GM12874 (cell line): ENCODE results near the gene SLC12A5.

Source experiments
- CTCF ChIP-seq: IDR thresholded peaks from 2 replicates; pipeline ENCODE4 v1.5.1; 2011; ENCODE audit warnings: low read depth, mild to moderate bottlenecking, control low read depth, low read length, moderate library complexity; ENCODE audit not compliant: insufficient read depth

The SLC12A5 gene

DNA sequence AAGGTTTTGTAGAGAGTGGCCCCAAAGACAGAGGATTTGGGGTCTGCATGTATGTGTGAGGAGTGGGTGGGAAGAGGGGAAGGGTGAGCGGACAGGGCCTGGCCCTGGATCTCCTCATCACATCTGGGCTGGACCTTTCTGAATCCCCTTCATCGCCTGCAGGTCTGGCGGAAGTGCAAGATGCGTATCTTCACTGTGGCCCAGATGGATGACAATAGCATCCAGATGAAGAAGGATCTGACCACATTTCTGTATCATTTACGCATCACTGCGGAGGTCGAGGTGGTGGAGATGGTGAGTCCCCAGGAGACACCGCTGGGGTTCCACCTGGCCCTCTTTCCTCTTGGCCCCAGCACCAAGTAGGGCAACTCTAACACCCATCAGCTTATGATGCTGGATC, 24.4 kb downstream of the SLC12A5 start:
- no peak for TF ChIP-seq CTCF

DNA sequence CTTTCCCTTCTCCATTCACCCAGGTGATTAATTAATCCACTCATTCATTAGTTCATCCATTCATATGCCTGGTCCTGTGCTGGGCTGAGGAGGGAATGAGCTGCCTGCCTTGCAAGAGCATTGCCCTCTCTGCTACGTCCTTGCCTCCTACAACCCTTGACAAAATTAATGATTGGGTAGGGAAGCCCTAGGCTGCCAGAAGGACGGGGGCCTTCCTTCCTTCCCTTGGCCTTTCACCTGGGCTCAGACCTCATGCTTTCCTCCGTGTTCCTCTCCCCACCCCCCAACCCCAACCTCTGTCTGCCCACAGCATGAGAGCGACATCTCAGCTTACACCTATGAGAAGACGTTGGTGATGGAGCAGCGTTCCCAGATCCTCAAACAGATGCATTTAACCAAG, 25.6 kb downstream of the SLC12A5 start:
- no peak for TF ChIP-seq CTCF

- no peak for TF ChIP-seq CTCF
Measured at GRCh38 chr20:46055269-46055668, 26.3 kb downstream of the SLC12A5 start.

GRCh38 chr20:46056027-46056833, 27.2 kb downstream of the SLC12A5 start:
- TF ChIP-seq CTCF = no peak

DNA sequence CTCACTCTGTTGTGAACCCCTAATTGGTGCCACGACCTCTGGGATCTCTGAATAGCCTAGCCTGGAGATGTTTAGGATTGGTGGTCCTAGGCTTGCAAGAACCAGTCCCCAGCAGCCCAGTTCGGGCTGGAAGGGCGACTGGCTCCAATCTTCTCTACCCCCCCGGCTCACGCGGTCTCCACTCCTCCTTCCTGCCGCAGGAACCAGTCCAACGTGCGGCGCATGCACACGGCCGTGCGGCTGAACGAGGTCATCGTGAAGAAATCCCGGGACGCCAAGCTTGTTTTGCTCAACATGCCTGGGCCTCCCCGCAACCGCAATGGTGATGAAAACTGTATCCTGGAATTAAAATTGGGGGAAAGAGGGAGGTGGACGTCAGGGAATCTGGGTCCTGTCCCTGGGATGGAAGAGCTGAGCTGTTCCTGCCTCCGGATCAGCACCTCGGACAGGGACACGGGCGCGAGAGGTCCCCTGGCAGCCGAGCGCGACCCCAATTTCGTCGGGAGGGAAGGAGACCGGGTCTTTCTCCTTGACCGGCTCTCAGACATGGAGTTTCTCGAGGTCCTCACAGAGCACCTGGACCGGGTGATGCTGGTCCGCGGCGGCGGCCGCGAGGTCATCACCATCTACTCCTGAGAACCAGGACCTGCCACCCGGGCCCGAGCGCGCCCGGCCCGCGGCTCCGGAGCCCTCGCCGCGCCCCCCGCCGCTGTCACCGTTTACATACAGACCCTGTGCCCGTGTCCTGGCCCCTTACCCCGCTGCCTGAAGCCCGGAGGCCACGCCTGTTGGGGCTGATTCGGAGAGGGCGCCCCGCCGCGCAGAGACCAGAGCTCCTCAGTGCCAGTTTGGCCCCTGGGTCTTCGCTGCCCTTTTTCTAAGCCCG, 28.2 kb downstream of the SLC12A5 start:
- no peak for TF ChIP-seq CTCF

GRCh38 chr20:46057856-46058598, 29.0 kb downstream of the SLC12A5 start:
- TF ChIP-seq CTCF = no peak; the same call in 1 of the 2 replicates

- TF ChIP-seq CTCF = no peak
Measured at GRCh38 chr20:46058599-46059281, 29.7 kb downstream of the SLC12A5 start.
